Amniotic stem cell (primary cell): ENCODE results near the gene DGKE.

Source experiments
- DNase-seq: peaks from one replicate; lab custom pipeline; 2025; lab: John Stamatoyannopoulos, UW

DGKE gene

DNA sequence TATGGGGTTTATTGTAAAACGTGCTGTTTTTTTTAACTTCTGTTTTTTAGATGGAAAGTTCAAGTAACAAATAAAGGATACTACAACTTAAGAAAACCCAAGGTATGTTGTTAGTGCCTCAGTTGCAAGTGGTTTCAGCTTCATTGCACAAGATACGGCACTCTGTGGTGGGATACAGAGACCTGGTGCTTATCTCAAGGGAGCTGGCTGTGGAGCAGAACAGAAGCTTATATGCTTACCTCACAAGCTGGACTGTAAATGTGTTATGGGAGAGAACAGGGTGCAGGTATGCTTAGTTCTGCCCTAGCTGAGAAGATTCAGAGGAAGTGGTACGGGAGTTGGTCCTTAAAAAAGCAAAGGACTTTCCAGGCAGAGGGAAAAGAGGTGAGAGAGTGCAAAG, 15.2 kb downstream of the DGKE start:
- DNase-seq: no peak

DNA sequence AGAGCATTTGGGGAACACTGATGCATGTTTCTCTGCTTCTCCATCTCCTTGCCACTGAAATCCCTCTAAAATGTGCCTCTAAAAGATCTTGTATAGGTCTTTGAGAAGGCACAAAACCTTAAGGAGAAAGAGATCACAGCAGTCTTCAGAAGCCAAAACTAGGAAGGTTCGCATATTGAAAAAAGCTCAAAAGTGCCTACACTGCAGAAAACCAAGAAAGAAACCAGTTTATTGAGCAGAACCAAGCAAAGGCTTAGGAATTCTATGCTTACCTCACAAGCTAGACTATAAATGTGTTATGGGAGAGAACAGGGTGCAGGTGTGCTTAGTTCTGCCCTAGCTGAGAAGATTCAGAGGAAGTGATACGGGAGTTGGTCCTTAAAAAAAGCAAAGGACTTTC, 16.6 kb downstream of the DGKE start:
- no peak for DNase-seq

DNA sequence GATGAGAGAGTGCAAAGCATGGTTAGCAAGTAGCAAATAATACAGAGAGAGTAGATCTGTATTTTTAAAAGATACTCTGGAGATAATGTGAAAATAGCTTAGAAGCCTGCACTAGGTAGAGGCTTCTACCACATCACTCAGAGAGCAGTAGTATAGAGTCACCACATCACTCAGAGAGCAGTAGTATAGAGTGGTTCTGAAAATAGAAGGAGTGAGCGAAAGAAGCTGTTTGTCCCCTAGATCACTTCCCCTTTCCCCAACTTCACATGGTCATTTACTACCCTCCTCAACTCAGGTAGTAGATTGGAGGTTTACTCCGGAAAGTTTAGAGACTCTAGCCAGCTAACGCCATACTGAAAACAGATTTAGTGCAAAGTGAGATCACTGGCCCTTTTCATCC, 17.1 kb downstream of the DGKE start:
- DNase-seq: no peak

DNA sequence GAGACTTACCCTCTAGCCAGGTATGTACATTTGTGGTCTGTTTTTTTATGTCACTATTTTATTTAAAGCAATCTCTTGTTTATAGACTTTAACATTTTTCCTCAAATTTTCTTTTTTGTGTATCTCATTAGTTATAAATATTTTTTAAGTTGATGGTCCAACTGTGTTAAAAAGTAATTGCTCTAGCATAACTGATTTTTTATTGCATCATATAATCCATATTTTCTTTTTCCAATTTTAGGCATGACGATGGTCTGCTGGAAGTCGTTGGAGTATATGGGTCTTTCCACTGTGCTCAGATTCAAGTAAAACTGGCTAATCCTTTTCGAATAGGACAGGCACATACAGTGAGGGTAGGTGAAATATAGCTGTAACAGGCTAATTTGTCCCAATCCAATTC, 27.9 kb downstream of the DGKE start:
- no peak for DNase-seq

GRCh38 chr17:56863974-56864373, 30.0 kb downstream of the DGKE start:
- no peak for DNase-seq

GRCh38 chr17:56866076-56866475, 32.1 kb downstream of the DGKE start:
- no peak for DNase-seq

DNA sequence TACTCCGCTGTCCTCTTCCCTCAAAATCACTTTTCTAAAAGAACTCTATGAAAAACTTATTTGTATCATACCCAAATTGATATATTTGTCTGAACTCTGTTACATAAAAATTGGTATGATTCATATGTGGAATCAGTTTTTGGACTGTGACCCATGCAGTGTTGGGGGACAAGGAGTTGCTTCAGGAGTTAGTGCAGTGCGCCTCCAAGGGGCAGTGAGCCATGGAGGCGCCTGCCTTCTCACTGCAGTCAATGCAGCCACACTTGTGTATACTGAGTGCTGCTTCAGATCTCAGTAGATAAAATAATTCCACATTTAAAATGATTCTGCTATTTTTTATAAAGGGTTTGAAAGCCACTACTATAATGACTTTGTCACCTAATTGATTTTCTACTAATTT, 32.5 kb downstream of the DGKE start:
- no peak for DNase-seq

DNA sequence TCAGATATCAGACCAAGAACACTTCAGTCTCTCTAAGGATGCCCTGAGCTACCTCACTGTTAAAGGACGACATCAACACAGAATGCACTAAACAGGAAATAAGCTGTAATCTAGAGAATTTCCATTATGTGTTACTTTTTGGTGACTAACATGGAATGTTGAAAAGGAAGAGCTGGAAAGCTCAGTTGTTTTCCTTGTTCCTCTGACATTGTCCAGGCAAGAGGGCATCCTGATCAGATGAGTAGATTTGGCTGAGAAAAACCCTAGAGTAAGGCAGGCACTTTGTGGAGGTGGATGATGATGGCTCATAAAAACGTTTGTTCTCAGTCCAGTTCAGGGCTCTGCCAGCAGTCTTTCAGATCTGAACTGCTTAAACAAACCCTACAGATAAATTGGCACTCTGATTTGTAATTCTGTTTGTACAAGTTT, 34.0 kb downstream of the DGKE start:
- no peak for DNase-seq

GRCh38 chr17:56868716-56869115, 34.8 kb downstream of the DGKE start:
- DNase-seq: no peak

GRCh38 chr17:56870081-56870651, 36.2 kb downstream of the DGKE start:
- no peak for DNase-seq

- no peak for DNase-seq
Measured at GRCh38 chr17:56876766-56877179, 42.8 kb downstream of the DGKE start.

- no peak for DNase-seq
Measured at GRCh38 chr17:56879280-56879679, 45.3 kb downstream of the DGKE start.

DNA sequence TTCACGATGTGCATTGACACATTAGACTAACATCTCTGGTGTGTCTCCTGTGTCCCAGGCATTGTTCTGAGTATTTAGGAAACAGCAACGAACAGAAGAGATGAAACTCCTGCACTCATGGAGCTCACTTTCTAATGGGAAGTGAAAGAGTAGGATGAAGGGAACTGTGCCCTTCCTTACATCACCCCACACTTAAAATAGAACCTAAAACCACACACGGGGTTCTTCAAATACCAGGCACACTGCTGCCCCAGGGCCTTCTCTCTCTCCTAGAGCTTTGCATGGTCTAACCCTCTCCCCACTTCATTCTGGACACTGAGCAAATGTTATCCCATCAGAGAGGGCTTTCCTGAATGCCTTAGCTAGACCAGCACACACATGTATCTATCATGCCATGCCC, 46.2 kb downstream of the DGKE start:
- no peak for DNase-seq

- no peak for DNase-seq
Measured at GRCh38 chr17:56880571-56880970, 46.6 kb downstream of the DGKE start.

DNA sequence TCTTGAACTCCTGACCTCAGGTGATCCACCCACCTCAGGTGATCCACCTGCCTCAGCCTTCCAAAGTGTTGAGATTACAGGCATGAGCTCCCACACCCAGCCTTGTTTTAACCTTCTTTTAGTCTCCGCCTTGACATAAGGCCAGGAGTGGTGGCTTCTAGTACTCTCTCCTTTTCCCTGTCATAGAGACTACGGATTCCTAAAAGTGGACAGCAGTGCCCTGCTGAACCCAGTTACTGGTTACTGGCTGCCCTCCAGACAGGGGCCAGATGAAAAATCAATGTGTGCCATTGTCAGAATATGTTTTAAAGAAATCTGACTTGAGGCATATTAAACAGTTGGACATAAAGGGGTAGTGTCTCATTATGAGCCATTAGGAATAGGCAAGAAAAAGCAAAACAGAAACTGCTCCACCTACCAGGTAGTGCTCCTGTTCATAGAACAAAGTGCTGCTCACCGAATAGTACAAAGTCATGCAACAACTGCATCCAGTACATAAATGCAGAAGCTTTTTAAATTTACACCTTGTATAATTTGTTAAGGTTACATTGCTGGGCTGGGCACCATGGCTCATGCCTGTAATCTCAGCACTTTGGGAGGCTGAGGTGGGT, 47.8 kb downstream of the DGKE start:
- DNase-seq: no peak

- no peak for DNase-seq
Measured at GRCh38 chr17:56883616-56884015, 49.7 kb downstream of the DGKE start.

GRCh38 chr17:56884483-56885311, 50.7 kb downstream of the DGKE start:
- DNase-seq: no peak

GRCh38 chr17:56885312-56885657, 51.3 kb downstream of the DGKE start:
- DNase-seq: no peak

DNA sequence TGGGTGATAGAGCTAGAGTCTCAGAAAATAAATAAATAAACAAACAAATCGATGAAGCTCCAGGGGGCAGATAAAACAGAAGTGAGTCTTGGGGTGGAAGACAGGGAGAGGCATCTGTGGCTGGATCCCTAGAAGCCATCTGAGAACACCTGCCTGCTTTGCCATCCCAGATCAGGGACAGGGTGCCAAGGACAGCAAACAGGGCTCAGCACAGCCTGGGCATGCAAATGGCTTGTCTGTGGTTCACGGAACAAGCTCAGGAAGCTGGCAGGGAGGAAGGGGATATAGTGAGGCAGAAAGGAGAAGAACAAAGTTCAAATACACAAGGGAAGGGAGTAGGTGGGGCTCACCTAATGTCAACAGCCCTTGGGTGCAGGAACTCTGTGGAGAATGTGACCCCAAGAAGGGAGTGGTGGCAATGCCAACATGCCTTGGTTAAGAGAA, 52.4 kb downstream of the DGKE start:
- no peak for DNase-seq

DNA sequence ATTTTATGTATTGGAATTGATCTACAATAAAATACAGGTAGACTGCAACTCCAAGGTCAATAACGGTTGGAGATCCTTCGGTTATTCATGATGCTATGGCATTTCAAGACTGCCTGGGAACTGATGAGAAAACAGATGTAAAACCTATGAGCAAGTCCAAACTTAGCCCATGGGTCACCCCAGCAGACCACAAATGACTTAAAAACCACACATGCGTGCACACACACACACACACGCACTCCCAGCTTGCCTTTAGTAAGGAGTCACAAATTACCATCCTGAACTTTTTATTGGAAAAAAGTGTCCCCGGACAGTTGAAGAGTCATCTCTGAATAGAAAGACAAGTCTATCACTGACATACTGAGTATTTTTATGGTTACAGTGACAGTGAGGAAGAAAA, 53.2 kb downstream of the DGKE start:
- no peak for DNase-seq

GRCh38 chr17:56887552-56888467, 53.9 kb downstream of the DGKE start:
- DNase-seq: no peak

- DNase-seq: no peak
Measured at GRCh38 chr17:56890390-56890789, 56.4 kb downstream of the DGKE start.
